Osteoblast (primary cell): ENCODE results near the gene NUDT3. TPM values are rescaled to one million over a fixed set of nuclear protein-coding genes. Genes with fewer than 3 reads are reported as not detected.
A peak's percentile ranks its signal among the peaks of the same experiment; 100 is the strongest.
"Not testable (repeated sequence)": the region's sequence is repeated elsewhere in the genome, so short reads cannot be mapped to it uniquely, and the experiment has no call there.

ENCODE experiments used
- DNase-seq: peaks from one replicate; pipeline ENCODE4 v3.0.0; 2011; ENCODE audit warnings: low spot score, mixed read lengths; ENCODE audit not compliant: insufficient read length; ENCODE audit errors: missing footprints
- H2AFZ ChIP-seq: 2 replicates; pipeline ENCODE4 v1.6.0; 2011; ENCODE audit warnings: mild to moderate bottlenecking, low read length
- H3K27ac ChIP-seq: 2 replicates; pipeline ENCODE4 v1.5.1; 2011; ENCODE audit warnings: mild to moderate bottlenecking, low read depth, low read length, moderate library complexity
- H3K27me3 ChIP-seq: 2 replicates; pipeline ENCODE4 v1.6.0; 2012; ENCODE audit warnings: mild to moderate bottlenecking, control low read depth, inconsistent platforms, low read length, moderate library complexity; ENCODE audit not compliant: insufficient read depth
- H3K36me3 ChIP-seq: 2 replicates; pipeline ENCODE4 v1.5.1; 2011; ENCODE audit warnings: mild to moderate bottlenecking, low read length, control low read depth, moderate library complexity; ENCODE audit not compliant: insufficient read depth
- H3K4me1 ChIP-seq: 2 replicates; pipeline ENCODE4 v1.5.1; 2011; ENCODE audit warnings: mild to moderate bottlenecking, low read length, control low read depth, moderate library complexity; ENCODE audit not compliant: insufficient read depth
- H3K4me2 ChIP-seq: 2 replicates; pipeline ENCODE4 v1.6.0; 2011; ENCODE audit warnings: mild to moderate bottlenecking, low read length; ENCODE audit not compliant: insufficient read depth
- H3K4me3 ChIP-seq: fragments of 200-600 bp; sonication (generic); 3 replicates; pipeline ENCODE4 v1.5.1; 2012; ENCODE audit warnings: mild to moderate bottlenecking, low read length, inconsistent platforms; ENCODE audit not compliant: insufficient read depth
- H3K79me2 ChIP-seq: 2 replicates; pipeline ENCODE4 v1.6.0; 2012; ENCODE audit warnings: mild to moderate bottlenecking, low read length, control low read depth, inconsistent platforms; ENCODE audit not compliant: insufficient read depth
- H3K9me3 ChIP-seq: 2 replicates; pipeline ENCODE4 v1.5.1; 2011; ENCODE audit warnings: low read depth, low read length, control low read depth
- H4K20me1 ChIP-seq: 2 replicates; pipeline ENCODE4 v1.6.0; 2012; ENCODE audit warnings: mild to moderate bottlenecking, low read length, control low read depth; ENCODE audit not compliant: insufficient read depth
- total RNA-seq: library from RNA; depleted of rRNA; stranded (reverse); fragments of >200 nt; gene quantifications from 2 replicates; pipeline ENCODE4 v1.2.3, GENCODE V29; 2012
- TF ChIP-seq, protein P1 (sequence below): IDR thresholded peaks from 2 replicates; pipeline ENCODE4 v1.5.1; 2011; ENCODE audit warnings: mild to moderate bottlenecking, low read depth, low read length, moderate library complexity; ENCODE audit errors: extremely low read depth

The NUDT3 gene
- total RNA-seq, 1 donor, result 37.6 TPM

GRCh38 chr6:34247481-34248197 lies 144.8 kb downstream of the NUDT3 start:
- Histone ChIP-seq H3K27ac (peak overlapping the region; percentile 80), H3K4me3 (peak overlapping the region; percentile 94), H3K27me3 (no peaks in the 10 kb centered on the region), H3K4me2 (peak overlapping the region; percentile 99), H3K4me1 (peaks cover 36% of the 10 kb centered on the region), H3K36me3 (peaks cover 9% of the 10 kb centered on the region), H3K9me3 (no peaks in the 10 kb centered on the region), H4K20me1 (peaks cover 8% of the 10 kb centered on the region), H3K79me2 (peaks cover 18% of the 10 kb centered on the region), H2AFZ (no peak overlapping the region)
- TF ChIP-seq, protein P1, sequence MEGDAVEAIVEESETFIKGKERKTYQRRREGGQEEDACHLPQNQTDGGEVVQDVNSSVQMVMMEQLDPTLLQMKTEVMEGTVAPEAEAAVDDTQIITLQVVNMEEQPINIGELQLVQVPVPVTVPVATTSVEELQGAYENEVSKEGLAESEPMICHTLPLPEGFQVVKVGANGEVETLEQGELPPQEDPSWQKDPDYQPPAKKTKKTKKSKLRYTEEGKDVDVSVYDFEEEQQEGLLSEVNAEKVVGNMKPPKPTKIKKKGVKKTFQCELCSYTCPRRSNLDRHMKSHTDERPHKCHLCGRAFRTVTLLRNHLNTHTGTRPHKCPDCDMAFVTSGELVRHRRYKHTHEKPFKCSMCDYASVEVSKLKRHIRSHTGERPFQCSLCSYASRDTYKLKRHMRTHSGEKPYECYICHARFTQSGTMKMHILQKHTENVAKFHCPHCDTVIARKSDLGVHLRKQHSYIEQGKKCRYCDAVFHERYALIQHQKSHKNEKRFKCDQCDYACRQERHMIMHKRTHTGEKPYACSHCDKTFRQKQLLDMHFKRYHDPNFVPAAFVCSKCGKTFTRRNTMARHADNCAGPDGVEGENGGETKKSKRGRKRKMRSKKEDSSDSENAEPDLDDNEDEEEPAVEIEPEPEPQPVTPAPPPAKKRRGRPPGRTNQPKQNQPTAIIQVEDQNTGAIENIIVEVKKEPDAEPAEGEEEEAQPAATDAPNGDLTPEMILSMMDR, result no peak
- peak; percentile 61 for DNase-seq

- Histone ChIP-seq H3K9me3 (no peaks in the 10 kb centered on the region), H3K4me1 (peaks cover 45% of the 10 kb centered on the region), H3K79me2 (peaks cover 18% of the 10 kb centered on the region), H3K36me3 (peaks cover 17% of the 10 kb centered on the region), H2AFZ (no peak overlapping the region), H4K20me1 (peaks cover 8% of the 10 kb centered on the region), H3K27me3 (no peaks in the 10 kb centered on the region), H3K27ac (peak overlapping the region; percentile 52), H3K4me2 (no peak overlapping the region), H3K4me3 (no peak overlapping the region)
- TF ChIP-seq, protein P1, result peak; percentile 41
- DNase-seq, result peak; percentile 79
Observed at GRCh38 chr6:34246563-34247391, 145.7 kb downstream of the NUDT3 start.

GRCh38 chr6:34246249-34246562 lies 146.3 kb downstream of the NUDT3 start:
- peak; percentile 34 for DNase-seq
- Histone ChIP-seq H3K79me2 (peaks cover 20% of the 10 kb centered on the region), H3K4me1 (peaks cover 46% of the 10 kb centered on the region), H3K4me2 (no peak overlapping the region), H3K27me3 (no peaks in the 10 kb centered on the region), H2AFZ (no peak overlapping the region), H4K20me1 (peaks cover 8% of the 10 kb centered on the region), H3K36me3 (peaks cover 23% of the 10 kb centered on the region), H3K9me3 (no peaks in the 10 kb centered on the region), H3K4me3 (no peak overlapping the region), H3K27ac (peak overlapping the region; percentile 52)
- TF ChIP-seq, protein P1, result no peak

GRCh38 chr6:34245761-34246140 lies 146.7 kb downstream of the NUDT3 start:
- peaks cover 46% of the 10 kb centered on the region for H3K4me1 ChIP-seq
- not testable (repeated sequence) for H3K27me3 ChIP-seq, H3K9me3 ChIP-seq, DNase-seq, H3K27ac ChIP-seq, H4K20me1 ChIP-seq, H2AFZ ChIP-seq, H3K4me3 ChIP-seq, H3K4me2 ChIP-seq
- peaks cover 21% of the 10 kb centered on the region for H3K79me2 ChIP-seq
- H3K36me3 ChIP-seq, result peaks cover 27% of the 10 kb centered on the region

DNA sequence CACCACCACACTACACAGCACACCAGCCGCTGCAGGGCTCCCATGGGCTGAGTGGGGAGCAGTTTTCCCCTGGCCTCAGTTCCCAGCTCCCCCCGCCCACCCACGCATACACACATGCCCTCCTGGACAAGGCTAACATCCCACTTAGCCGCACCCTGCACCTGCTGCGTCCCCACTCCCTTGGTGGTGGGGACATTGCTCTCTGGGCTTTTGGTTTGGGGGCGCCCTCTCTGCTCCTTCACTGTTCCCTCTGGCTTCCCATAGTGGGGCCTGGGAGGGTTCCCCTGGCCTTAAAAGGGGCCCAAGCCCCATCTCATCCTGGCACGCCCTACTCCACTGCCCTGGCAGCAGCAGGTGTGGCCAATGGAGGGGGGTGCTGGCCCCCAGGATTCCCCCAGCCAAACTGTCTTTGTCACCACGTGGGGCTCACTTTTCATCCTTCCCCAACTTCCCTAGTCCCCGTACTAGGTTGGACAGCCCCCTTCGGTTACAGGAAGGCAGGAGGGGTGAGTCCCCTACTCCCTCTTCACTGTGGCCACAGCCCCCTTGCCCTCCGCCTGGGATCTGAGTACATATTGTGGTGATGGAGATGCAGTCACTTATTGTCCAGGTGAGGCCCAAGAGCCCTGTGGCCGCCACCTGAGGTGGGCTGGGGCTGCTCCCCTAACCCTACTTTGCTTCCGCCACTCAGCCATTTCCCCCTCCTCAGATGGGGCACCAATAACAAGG lies 147.3 kb downstream of the NUDT3 start:
- H3K27ac ChIP-seq, H3K4me2 ChIP-seq, H3K9me3 ChIP-seq, H3K4me3 ChIP-seq, H3K27me3 ChIP-seq, H2AFZ ChIP-seq, DNase-seq, H4K20me1 ChIP-seq: not testable (repeated sequence)
- peaks cover 24% of the 10 kb centered on the region for H3K79me2 ChIP-seq
- peaks cover 31% of the 10 kb centered on the region for H3K36me3 ChIP-seq
- peaks cover 46% of the 10 kb centered on the region for H3K4me1 ChIP-seq
